NT2/D1 (cell line): ENCODE results near the gene POT1.

ENCODE experiments used
- SUZ12 ChIP-seq: IDR thresholded peaks from 2 replicates; pipeline ENCODE4 v1.6.1; 2011; ENCODE audit not compliant: insufficient read length, insufficient read depth; ENCODE audit errors: extremely low read depth
- YY1 ChIP-seq: IDR thresholded peaks from 2 replicates; pipeline ENCODE4 v1.6.1; 2011; ENCODE audit not compliant: insufficient read length, insufficient read depth

DNA sequence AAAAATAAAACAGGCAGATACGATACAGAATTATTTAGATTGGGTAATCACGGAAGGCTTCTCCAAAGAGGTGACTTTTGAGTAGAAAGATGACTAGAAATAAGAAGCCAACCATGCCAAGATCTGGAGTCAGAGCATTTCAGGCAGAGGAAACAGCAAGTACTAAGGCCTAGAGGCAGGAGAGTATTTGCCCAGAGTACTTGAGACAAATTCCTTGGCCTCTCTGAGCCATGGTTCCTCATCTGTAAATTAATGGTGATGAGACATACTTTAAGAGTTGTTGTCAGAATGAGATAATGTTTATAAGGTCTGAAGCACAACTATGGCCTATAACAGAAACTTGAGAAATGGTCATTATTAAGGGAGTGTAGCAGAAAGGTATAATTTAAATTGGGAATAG lies 148.2 kb downstream of the POT1 start:
- TF ChIP-seq YY1 (no peak), SUZ12 (no peak)
